Vein endothelial cell (primary cell): ENCODE results near the gene ACSM3. TPM values are rescaled to one million over a fixed set of nuclear protein-coding genes. Genes with fewer than 3 reads are reported as not detected.

Source experiments
- small RNA-seq: library from RNA; depleted of rRNA; stranded (forward); fragments of <200 nt; gene quantifications from one replicate; pipeline ENCODE3, GENCODE V24; 2012
- total RNA-seq: library from RNA; depleted of rRNA; stranded (reverse); fragments of >200 nt; gene quantifications from 2 replicates; pipeline ENCODE4 v1.2.3, GENCODE V29; 2012

ACSM3 gene
- total RNA-seq = 6.4 and 66.6 TPM in 2 replicates

GRCh38 chr16:20763461-20764232 is at the start of gene ACSM3:
Gene ACSM3 (plus strand): TSS chr16:20764014. CDS start chr16:20770035, 6,021 bp downstream.

GRCh38 chr16:20741554-20742285 is 22.1 kb upstream of the ACSM3 start, which contains the start of gene THUMPD1:
Gene THUMPD1 (minus strand): TSS chr16:20741818. CDS start chr16:20741739, 79 bp downstream.

GRCh38 chr16:20806168-20807050 is 42.6 kb downstream of the ACSM3 start, which contains the start of the genes ERI2 and REXO5:
Gene ERI2 (minus strand): TSS chr16:20806472. CDS start chr16:20806430, 42 bp downstream.
Gene REXO5 (plus strand): TSS chr16:20806527. CDS start chr16:20806954, 427 bp downstream.

Small RNAs within 50 kb of the gene (small RNA-seq; reads per million reads assigned to genes)
- gene RF00618 = not detected
- gene RNU6-944P = not detected

Other genes starting within 250 kb of the ACSM3 start
- gene ACSM2B, start 187.6 kb upstream of the ACSM3 start, total RNA-seq = under 0.01 and 0.19 TPM in 2 replicates
- gene ACSM1, start 66.3 kb upstream of the ACSM3 start, total RNA-seq = 0.33 TPM in 1 of 2 replicates, not detected in the other
- 65.0 and 93.7 TPM in 2 replicates for gene THUMPD1, start 22.2 kb upstream of the ACSM3 start, total RNA-seq
- 10.1 and 14.7 TPM in 2 replicates for gene ERI2, start 42.5 kb downstream of the ACSM3 start, total RNA-seq
- gene REXO5, start 42.5 kb downstream of the ACSM3 start, total RNA-seq = 5.1 and 7.2 TPM in 2 replicates
- 42.4 and 71.2 TPM in 2 replicates for gene DCUN1D3, start 136.3 kb downstream of the ACSM3 start, total RNA-seq
- gene LYRM1, start 136.8 kb downstream of the ACSM3 start, total RNA-seq = 37.2 and 64.0 TPM in 2 replicates